NCI-H1105 treated with DMSO at 0.1 percent for 48 hours (cell line): ENCODE results near the gene TACC2.
"Not testable (repeated sequence)": the region's sequence is repeated elsewhere in the genome, so short reads cannot be mapped to it uniquely, and the experiment has no call there.

ENCODE experiments used
- DNase-seq: peaks from one replicate; lab custom pipeline; 2025; lab: John Stamatoyannopoulos, UW

Gene TACC2

GRCh38 chr10:122057841-122058413 lies 69.0 kb downstream of the TACC2 start:
- DNase-seq, result no peak

- DNase-seq, result no peak
These were observed 71.3 kb downstream of the TACC2 start for GRCh38 chr10:122060250-122060649.

- DNase-seq, result no peak
These were observed 74.1 kb downstream of the TACC2 start for GRCh38 chr10:122062831-122063674.

GRCh38 chr10:122066337-122066939 lies 77.5 kb downstream of the TACC2 start:
- DNase-seq, result not testable (repeated sequence)

GRCh38 chr10:122068844-122069243 lies 79.9 kb downstream of the TACC2 start:
- DNase-seq, result no peak

GRCh38 chr10:122072491-122072890 lies 83.5 kb downstream of the TACC2 start:
- DNase-seq, result no peak

- no peak for DNase-seq
These were observed 84.5 kb downstream of the TACC2 start for GRCh38 chr10:122073508-122073907.

- no peak for DNase-seq
These were observed 86.2 kb downstream of the TACC2 start for GRCh38 chr10:122075171-122075570.

GRCh38 chr10:122075876-122076275 lies 86.9 kb downstream of the TACC2 start:
- DNase-seq, result not testable (repeated sequence)

- DNase-seq, result no peak
These were observed 88.4 kb downstream of the TACC2 start for GRCh38 chr10:122077311-122077875.

GRCh38 chr10:122078326-122078725 lies 89.4 kb downstream of the TACC2 start:
- DNase-seq, result no peak

- no peak for DNase-seq
These were observed 90.2 kb downstream of the TACC2 start for GRCh38 chr10:122078965-122079795.

GRCh38 chr10:122082616-122083477 lies 93.9 kb downstream of the TACC2 start:
- no peak for DNase-seq

- DNase-seq, result no peak
These were observed 94.6 kb downstream of the TACC2 start for GRCh38 chr10:122083478-122084025.

- DNase-seq, result no peak
These were observed 95.5 kb downstream of the TACC2 start for GRCh38 chr10:122084286-122085041.

- no peak for DNase-seq
These were observed 96.5 kb downstream of the TACC2 start for GRCh38 chr10:122085423-122085911.

GRCh38 chr10:122086416-122087240 lies 97.7 kb downstream of the TACC2 start:
- no peak for DNase-seq

- DNase-seq, result no peak
These were observed 98.5 kb downstream of the TACC2 start for GRCh38 chr10:122087436-122087835.
